Prostate gland (tissue), 2 donors: ENCODE measurements around the gene CENPT.

Experiments
- CTCF ChIP-seq, 4 experiments: fragments of 200-600 bp in 2 of 4; fragments of 450-650 bp in 2 of 4; sonication (generic) in 2 of 4; IDR thresholded peaks; 1 replicate in 3 of 4; 2 replicates in 1 of 4; pipeline ENCODE4 v1.5.1; 2016 to 2019; ENCODE audit warnings: antibody characterized with exemption in 4 of 4, mild to moderate bottlenecking in 2 of 4, moderate library complexity in 2 of 4
- POLR2A ChIP-seq: fragments of 450-650 bp; IDR thresholded peaks from one replicate; pipeline ENCODE4 v1.6.1; 2016; ENCODE audit warnings: antibody characterized with exemption, mild to moderate bottlenecking
- POLR2AphosphoS5 ChIP-seq: sonication (generic); formaldehyde crosslinking; IDR thresholded peaks from one replicate; pipeline ENCODE4 v1.6.1; 2017; ENCODE audit warnings: antibody characterized with exemption

DNA sequence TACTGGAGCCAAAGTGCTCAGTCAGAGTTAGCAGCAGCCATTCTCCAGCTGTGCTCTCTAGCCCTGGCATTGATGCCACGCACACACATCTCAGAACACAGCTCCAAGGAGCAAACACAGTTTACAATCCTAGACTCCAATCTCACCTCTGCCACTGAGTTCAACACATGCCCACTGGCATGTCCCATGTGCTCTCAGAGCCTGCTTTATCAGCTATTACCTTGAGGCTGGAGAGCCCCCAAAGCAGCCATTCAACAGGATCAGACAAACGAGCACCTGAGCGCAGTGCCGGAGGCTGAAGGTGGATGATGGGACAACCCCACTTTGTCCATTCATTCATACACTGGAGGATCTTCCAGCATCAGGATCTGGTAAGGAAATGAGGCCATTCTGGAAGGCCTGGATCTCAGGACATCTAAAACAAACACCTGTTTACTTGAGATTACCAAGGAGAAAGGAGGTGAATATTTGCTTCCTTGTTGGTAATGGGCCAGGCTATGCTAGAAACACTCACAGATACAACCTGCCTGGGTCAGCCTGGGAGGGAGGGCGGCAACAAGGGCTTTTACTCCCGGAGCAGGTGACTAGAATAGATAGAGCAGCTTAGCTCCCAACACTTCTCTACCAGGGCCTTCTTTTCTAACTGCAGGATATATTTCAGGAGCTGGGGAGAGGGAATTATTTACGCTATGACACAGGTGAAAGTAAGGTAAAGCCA, 66.5 kb downstream of the CENPT start:
- TF ChIP-seq CTCF (IDR thresholded peaks at IDR 0.05) (no peak), POLR2AphosphoS5 (no peak), POLR2A (no peak)
